Progenitor cell of endocrine pancreas (in vitro differentiated cells): ENCODE results near the gene MOV10L1. TPM values are rescaled to one million over a fixed set of nuclear protein-coding genes. Genes with fewer than 3 reads are reported as not detected.
A peak's percentile ranks its signal among the peaks of the same experiment; 100 is the strongest.

Experiments used
- DNase-seq: peaks from one replicate; pipeline ENCODE4 v3.0.0; 2021; ENCODE audit warnings: low spot score; ENCODE audit not compliant: unreplicated experiment
- H3K27ac Mint-ChIP-seq: 2 replicates; pipeline ENCODE4 v1.8.0; 2021; ENCODE audit warnings: mild to moderate bottlenecking, moderate library complexity, mixed read lengths
- H3K27me3 Mint-ChIP-seq: 2 replicates; pipeline ENCODE4 v1.8.0; 2021; ENCODE audit warnings: mixed read lengths
- H3K36me3 Mint-ChIP-seq: 2 replicates; pipeline ENCODE4 v1.8.0; 2022; ENCODE audit warnings: mixed read lengths; ENCODE audit not compliant: insufficient read depth
- H3K4me1 Mint-ChIP-seq: 2 replicates; pipeline ENCODE4 v1.8.0; 2021; ENCODE audit warnings: low read depth, mixed read lengths
- H3K4me3 Mint-ChIP-seq: 2 replicates; pipeline ENCODE4 v1.8.0; 2021; ENCODE audit warnings: low read depth, mild to moderate bottlenecking, moderate library complexity, mixed read lengths
- H3K9me3 Mint-ChIP-seq: 2 replicates; pipeline ENCODE4 v1.8.0; 2021; ENCODE audit warnings: low read depth, mixed read lengths
- CTCF ChIP-seq: fragments of 200-600 bp; sonication (generic); IDR thresholded peaks from one replicate; pipeline ENCODE4 v1.5.0; 2021; ENCODE audit warnings: antibody characterized with exemption, mild to moderate bottlenecking; ENCODE audit not compliant: unreplicated experiment
- total RNA-seq: library from RNA; stranded (reverse); gene quantifications from 2 replicates; pipeline ENCODE4 v1.2.1, GENCODE V29; 2021

MOV10L1 gene
- total RNA-seq, 1 donor from 2014 or later, result 0.22 TPM

- no peak overlapping the region for H3K27ac Mint-ChIP-seq
- peaks cover 2% of the 10 kb centered on the region for H3K36me3 Mint-ChIP-seq
- peak; percentile 11 for TF ChIP-seq CTCF
- peaks cover 4% of the 10 kb centered on the region for H3K4me1 Mint-ChIP-seq
- no peak for DNase-seq
- H3K27me3 Mint-ChIP-seq, result peaks cover 5% of the 10 kb centered on the region
- no peaks in the 10 kb centered on the region for H3K9me3 Mint-ChIP-seq
- H3K4me3 Mint-ChIP-seq, result peak overlapping the region; percentile 42
Observed at GRCh38 chr22:50184004-50184901, 94.4 kb downstream of the MOV10L1 start.

- DNase-seq, result no peak
- H3K27ac Mint-ChIP-seq, result no peak overlapping the region
- TF ChIP-seq CTCF, result no peak
- no peaks in the 10 kb centered on the region for H3K9me3 Mint-ChIP-seq
- H3K36me3 Mint-ChIP-seq, result no peaks in the 10 kb centered on the region
- no peak overlapping the region for H3K4me3 Mint-ChIP-seq
- peaks cover 3% of the 10 kb centered on the region for H3K4me1 Mint-ChIP-seq
- H3K27me3 Mint-ChIP-seq, result peaks cover 5% of the 10 kb centered on the region
Observed at GRCh38 chr22:50184902-50185374, 95.1 kb downstream of the MOV10L1 start.

GRCh38 chr22:50185375-50186087 is 95.7 kb downstream of the MOV10L1 start, which contains the start of gene TRABD:
Gene TRABD (plus strand): TSS chr22:50185913. CDS start chr22:50193061, 7,148 bp downstream.
- H3K4me3 Mint-ChIP-seq, result peak within 1 kb of the TSS; percentile 90
- DNase-seq, result peak; percentile 80
- TF ChIP-seq CTCF, result no peak
- no peaks in the 10 kb centered on the region for H3K36me3 Mint-ChIP-seq
- peaks cover 5% of the 10 kb centered on the region for H3K27me3 Mint-ChIP-seq
- peak within 1 kb of the TSS; percentile 90 for H3K27ac Mint-ChIP-seq
- peaks cover 3% of the 10 kb centered on the region for H3K4me1 Mint-ChIP-seq
- no peaks in the 10 kb centered on the region for H3K9me3 Mint-ChIP-seq

GRCh38 chr22:50186181-50186714 is 96.4 kb downstream of the MOV10L1 start:
- H3K4me3 Mint-ChIP-seq, result peak overlapping the region; percentile 90
- H3K27ac Mint-ChIP-seq, result peak overlapping the region; percentile 90
- no peaks in the 10 kb centered on the region for H3K36me3 Mint-ChIP-seq
- DNase-seq, result no peak
- peaks cover 5% of the 10 kb centered on the region for H3K27me3 Mint-ChIP-seq
- peaks cover 3% of the 10 kb centered on the region for H3K4me1 Mint-ChIP-seq
- no peaks in the 10 kb centered on the region for H3K9me3 Mint-ChIP-seq
- TF ChIP-seq CTCF, result no peak
